HG02623 (cell line): ENCODE results near the gene ZNF74.
"Not testable (repeated sequence)": the region's sequence is repeated elsewhere in the genome, so short reads cannot be mapped to it uniquely, and the experiment has no call there.

Experiments used
- ATAC-seq: cut with Tn5 transposase; IDR thresholded peaks from one replicate; pipeline ENCODE4 v1.9.1; 2021; ENCODE audit warnings: moderate library complexity; ENCODE audit not compliant: unreplicated experiment

The ZNF74 gene

GRCh38 chr22:20374130-20374529, 19.8 kb upstream of the ZNF74 start:
- not testable (repeated sequence) for ATAC-seq

GRCh38 chr22:20376281-20376680, 17.7 kb upstream of the ZNF74 start:
- ATAC-seq, result not testable (repeated sequence)

GRCh38 chr22:20376983-20377382, 17.0 kb upstream of the ZNF74 start:
- ATAC-seq, result not testable (repeated sequence)

- no peak for ATAC-seq
Observed at GRCh38 chr22:20378110-20378509, 15.8 kb upstream of the ZNF74 start.

- not testable (repeated sequence) for ATAC-seq
Observed at GRCh38 chr22:20378684-20379083, 15.3 kb upstream of the ZNF74 start.

GRCh38 chr22:20380486-20380885, 13.5 kb upstream of the ZNF74 start:
- no peak for ATAC-seq

- ATAC-seq, result no peak
Observed at GRCh38 chr22:20383538-20383937, 10.4 kb upstream of the ZNF74 start.

GRCh38 chr22:20384171-20384570, 9.8 kb upstream of the ZNF74 start:
- no peak for ATAC-seq

GRCh38 chr22:20384865-20385264, 9.1 kb upstream of the ZNF74 start:
- ATAC-seq, result no peak

- no peak for ATAC-seq
Observed at GRCh38 chr22:20386336-20386735, 7.6 kb upstream of the ZNF74 start.

GRCh38 chr22:20386972-20387371, 7.0 kb upstream of the ZNF74 start:
- no peak for ATAC-seq

GRCh38 chr22:20388200-20388599, 5.8 kb upstream of the ZNF74 start:
- no peak for ATAC-seq

- no peak for ATAC-seq
Observed at GRCh38 chr22:20389288-20389687, 4.7 kb upstream of the ZNF74 start.

- no peak for ATAC-seq
Observed at GRCh38 chr22:20390394-20390907, 3.5 kb upstream of the ZNF74 start.

- ATAC-seq, result no peak
Observed at GRCh38 chr22:20391222-20391621, 2.7 kb upstream of the ZNF74 start.

- not testable (repeated sequence) for ATAC-seq
Observed at GRCh38 chr22:20392365-20392881, 1.5 kb upstream of the ZNF74 start.

GRCh38 chr22:20392983-20393704, 807 bp upstream of the ZNF74 start:
- no peak for ATAC-seq

GRCh38 chr22:20395181-20395906, 1.4 kb downstream of the ZNF74 start:
- ATAC-seq, result no peak

GRCh38 chr22:20395907-20396287, 1.9 kb downstream of the ZNF74 start:
- ATAC-seq, result no peak

- no peak for ATAC-seq
Observed at GRCh38 chr22:20396639-20397038, 2.7 kb downstream of the ZNF74 start.

GRCh38 chr22:20397498-20397897, 3.5 kb downstream of the ZNF74 start:
- no peak for ATAC-seq

- ATAC-seq, result no peak
Observed at GRCh38 chr22:20398420-20398819, 4.5 kb downstream of the ZNF74 start.
